HL-60 (cell line): ENCODE results near the gene DHCR24.

Experiments
- DNase-seq, 2 experiments: peaks; one replicate each; pipeline ENCODE4 v3.0.0-alpha.2; 2010 to 2020; ENCODE audit warnings: low read depth in 1 of 2, low spot score in 1 of 2
- H3K27ac ChIP-seq: fragments of 250-450 bp; sonication (Bioruptor Pico); replicated peaks from 2 replicates; pipeline ENCODE4 v1.5.1; 2020; ENCODE audit warnings: mild to moderate bottlenecking, moderate library complexity
- H3K27me3 ChIP-seq: fragments of 250-450 bp; sonication (Bioruptor Pico); 2 replicates; pipeline ENCODE4 v1.5.1; 2021; ENCODE audit warnings: mild to moderate bottlenecking, moderate library complexity; ENCODE audit not compliant: insufficient read depth, poor library complexity, severe bottlenecking
- H3K4me3 ChIP-seq: replicated peaks from 2 replicates; pipeline ENCODE4 v1.5.1; 2011; ENCODE audit warnings: mild to moderate bottlenecking, control low read depth, low read length; ENCODE audit not compliant: insufficient read depth
- GABPA ChIP-seq: IDR thresholded peaks from 2 replicates; pipeline ENCODE4 v1.6.1; 2012; ENCODE audit warnings: low read depth
- POLR2AphosphoS5 ChIP-seq: IDR thresholded peaks from 2 replicates; pipeline ENCODE4 v1.6.1; 2012; ENCODE audit warnings: low read depth
- SPI1 ChIP-seq: IDR thresholded peaks from 2 replicates; pipeline ENCODE4 v1.6.1; 2012; ENCODE audit warnings: low read depth, mild to moderate bottlenecking, borderline replicate concordance
- TF ChIP-seq, protein P1 (sequence below): IDR thresholded peaks from one replicate; pipeline ENCODE4 v1.5.1; 2011; ENCODE audit warnings: low read length, control low read depth, inconsistent platforms; ENCODE audit not compliant: insufficient read depth
- TF ChIP-seq, protein P2 (sequence below): IDR thresholded peaks from 2 replicates; pipeline ENCODE4 v1.6.1; 2012; ENCODE audit warnings: low read depth; ENCODE audit not compliant: insufficient replicate concordance

The DHCR24 gene

DNA sequence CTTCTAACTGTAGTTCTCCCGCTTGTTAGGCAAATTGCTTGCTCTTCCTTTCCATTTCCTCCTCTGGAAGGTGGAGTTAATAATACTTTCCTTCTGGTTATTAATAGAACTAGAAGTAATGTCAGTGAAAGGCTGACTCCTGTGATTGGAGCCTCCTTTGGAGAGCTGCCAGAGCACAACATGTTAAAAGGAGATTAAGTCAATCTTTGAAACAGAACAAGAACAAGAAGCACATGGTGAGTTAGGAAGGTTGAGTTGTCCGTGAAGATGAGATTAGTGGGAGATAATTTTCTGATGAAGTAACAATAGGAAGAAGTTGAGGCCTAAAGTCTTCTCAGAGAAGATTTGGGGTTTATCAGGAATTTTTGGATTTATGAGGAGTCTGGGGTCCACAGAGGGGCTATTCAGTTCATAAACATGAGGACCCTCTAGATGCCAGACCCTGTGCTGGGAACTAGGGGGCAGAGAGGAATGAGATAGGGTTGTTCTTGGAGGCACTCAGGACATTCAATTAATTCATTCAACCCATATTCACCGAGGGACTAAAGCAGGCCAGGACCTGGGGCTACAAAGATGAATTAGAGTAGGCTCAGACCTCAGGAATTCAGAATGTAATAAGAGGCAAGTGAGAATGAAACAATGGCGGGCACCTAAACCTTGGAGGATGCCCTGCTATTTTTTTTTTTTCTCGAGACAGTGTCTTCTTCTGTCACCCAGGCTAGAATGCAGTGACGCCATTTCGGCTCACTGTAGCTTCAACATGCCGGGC is 40.7 kb upstream of the DHCR24 start:
- TF ChIP-seq SPI1 (no peak), GABPA (no peak), POLR2AphosphoS5 (no peak)
- TF ChIP-seq, protein P1, sequence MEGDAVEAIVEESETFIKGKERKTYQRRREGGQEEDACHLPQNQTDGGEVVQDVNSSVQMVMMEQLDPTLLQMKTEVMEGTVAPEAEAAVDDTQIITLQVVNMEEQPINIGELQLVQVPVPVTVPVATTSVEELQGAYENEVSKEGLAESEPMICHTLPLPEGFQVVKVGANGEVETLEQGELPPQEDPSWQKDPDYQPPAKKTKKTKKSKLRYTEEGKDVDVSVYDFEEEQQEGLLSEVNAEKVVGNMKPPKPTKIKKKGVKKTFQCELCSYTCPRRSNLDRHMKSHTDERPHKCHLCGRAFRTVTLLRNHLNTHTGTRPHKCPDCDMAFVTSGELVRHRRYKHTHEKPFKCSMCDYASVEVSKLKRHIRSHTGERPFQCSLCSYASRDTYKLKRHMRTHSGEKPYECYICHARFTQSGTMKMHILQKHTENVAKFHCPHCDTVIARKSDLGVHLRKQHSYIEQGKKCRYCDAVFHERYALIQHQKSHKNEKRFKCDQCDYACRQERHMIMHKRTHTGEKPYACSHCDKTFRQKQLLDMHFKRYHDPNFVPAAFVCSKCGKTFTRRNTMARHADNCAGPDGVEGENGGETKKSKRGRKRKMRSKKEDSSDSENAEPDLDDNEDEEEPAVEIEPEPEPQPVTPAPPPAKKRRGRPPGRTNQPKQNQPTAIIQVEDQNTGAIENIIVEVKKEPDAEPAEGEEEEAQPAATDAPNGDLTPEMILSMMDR, result no peak
- TF ChIP-seq, protein P2, sequence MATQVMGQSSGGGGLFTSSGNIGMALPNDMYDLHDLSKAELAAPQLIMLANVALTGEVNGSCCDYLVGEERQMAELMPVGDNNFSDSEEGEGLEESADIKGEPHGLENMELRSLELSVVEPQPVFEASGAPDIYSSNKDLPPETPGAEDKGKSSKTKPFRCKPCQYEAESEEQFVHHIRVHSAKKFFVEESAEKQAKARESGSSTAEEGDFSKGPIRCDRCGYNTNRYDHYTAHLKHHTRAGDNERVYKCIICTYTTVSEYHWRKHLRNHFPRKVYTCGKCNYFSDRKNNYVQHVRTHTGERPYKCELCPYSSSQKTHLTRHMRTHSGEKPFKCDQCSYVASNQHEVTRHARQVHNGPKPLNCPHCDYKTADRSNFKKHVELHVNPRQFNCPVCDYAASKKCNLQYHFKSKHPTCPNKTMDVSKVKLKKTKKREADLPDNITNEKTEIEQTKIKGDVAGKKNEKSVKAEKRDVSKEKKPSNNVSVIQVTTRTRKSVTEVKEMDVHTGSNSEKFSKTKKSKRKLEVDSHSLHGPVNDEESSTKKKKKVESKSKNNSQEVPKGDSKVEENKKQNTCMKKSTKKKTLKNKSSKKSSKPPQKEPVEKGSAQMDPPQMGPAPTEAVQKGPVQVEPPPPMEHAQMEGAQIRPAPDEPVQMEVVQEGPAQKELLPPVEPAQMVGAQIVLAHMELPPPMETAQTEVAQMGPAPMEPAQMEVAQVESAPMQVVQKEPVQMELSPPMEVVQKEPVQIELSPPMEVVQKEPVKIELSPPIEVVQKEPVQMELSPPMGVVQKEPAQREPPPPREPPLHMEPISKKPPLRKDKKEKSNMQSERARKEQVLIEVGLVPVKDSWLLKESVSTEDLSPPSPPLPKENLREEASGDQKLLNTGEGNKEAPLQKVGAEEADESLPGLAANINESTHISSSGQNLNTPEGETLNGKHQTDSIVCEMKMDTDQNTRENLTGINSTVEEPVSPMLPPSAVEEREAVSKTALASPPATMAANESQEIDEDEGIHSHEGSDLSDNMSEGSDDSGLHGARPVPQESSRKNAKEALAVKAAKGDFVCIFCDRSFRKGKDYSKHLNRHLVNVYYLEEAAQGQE, result no peak
- Histone ChIP-seq H3K27me3 (no peaks in the 10 kb centered on the region), H3K4me3 (no peak overlapping the region), H3K27ac (no peak overlapping the region)
- DNase-seq, result no peak

DNA sequence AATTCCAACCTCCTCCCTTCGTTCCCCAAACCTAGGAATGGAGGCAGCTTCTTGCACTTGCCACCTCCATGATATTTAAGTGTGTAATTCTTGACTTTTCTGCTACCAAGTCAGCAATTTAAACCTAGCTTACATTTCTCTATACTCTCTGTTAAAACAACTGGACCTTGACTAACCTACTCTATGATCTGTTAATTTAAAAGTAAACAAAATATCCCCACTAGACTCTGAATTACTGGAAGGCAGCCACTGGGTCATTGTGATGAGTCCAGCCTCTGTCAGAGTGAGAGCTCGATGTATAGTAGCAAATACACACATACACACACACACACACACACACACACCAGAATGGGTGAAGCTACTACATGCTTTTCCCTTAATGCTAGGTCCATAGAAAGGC is 40.0 kb upstream of the DHCR24 start:
- Histone ChIP-seq H3K27me3 (no peaks in the 10 kb centered on the region), H3K27ac (no peak overlapping the region), H3K4me3 (no peak overlapping the region)
- DNase-seq, result no peak
- no peak for TF ChIP-seq GABPA
- no peak for TF ChIP-seq SPI1
- TF ChIP-seq, protein P1, result no peak
- TF ChIP-seq, protein P2, result no peak
- no peak for TF ChIP-seq POLR2AphosphoS5

DNA sequence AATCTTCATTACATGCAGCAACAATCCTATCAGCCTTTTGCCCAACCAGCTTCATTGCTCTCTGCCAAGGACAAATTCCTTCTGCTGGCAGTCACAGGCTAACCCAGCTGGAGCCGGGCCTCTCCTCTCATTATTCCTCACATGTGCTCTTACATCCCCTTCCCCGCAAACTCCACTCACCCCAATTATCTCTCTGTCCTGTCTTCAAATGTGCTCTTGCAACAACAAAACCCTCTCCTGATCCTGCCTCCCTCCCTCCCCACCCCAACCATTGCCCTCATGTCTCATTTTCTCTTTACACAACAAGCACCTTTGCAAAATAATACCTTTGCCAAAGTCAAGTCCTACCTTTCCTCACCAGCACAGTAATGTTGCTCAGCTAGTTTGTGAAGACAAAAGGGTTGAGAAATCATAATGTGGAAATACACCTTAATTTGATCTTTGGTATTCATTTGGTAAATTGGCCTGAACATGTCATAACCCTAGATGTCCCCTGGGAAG is 36.0 kb upstream of the DHCR24 start:
- no peak for DNase-seq
- H3K4me3 ChIP-seq, result no peak overlapping the region
- no peak for TF ChIP-seq POLR2AphosphoS5
- TF ChIP-seq GABPA, result no peak
- TF ChIP-seq, protein P1, result no peak
- TF ChIP-seq SPI1, result no peak
- TF ChIP-seq, protein P2, result no peak
- H3K27ac ChIP-seq, result no peak overlapping the region
- H3K27me3 ChIP-seq, result no peaks in the 10 kb centered on the region
